Gastrocnemius medialis (tissue), 4 donors: Measurements from ENCODE around the gene C16orf92.

Experiments used
- CTCF ChIP-seq, 5 experiments: fragments of 450-650 bp in 3 of 5; fragments of 200-600 bp in 2 of 5; sonication (generic) in 2 of 5; IDR thresholded peaks in 4 of 5; conservative IDR thresholded peaks in 1 of 5; 1 replicate in 4 of 5; 2 replicates in 1 of 5; pipeline ENCODE4 v1.5.1; 2016 to 2019; ENCODE audit warnings: antibody characterized with exemption in 5 of 5, mild to moderate bottlenecking in 3 of 5, moderate library complexity in 3 of 5
- POLR2A ChIP-seq, 2 donors: fragments of 450-650 bp; IDR thresholded peaks; one replicate each; pipeline ENCODE4 v1.6.1; 2017; ENCODE audit warnings: antibody characterized with exemption in 2 of 2, mild to moderate bottlenecking in 2 of 2, moderate library complexity in 2 of 2

GRCh38 chr16:29975134-29975538 is 47.9 kb upstream of the C16orf92 start:
- TF ChIP-seq POLR2A (IDR thresholded peaks at IDR 0.05) (no peak), CTCF (IDR thresholded peaks at IDR 0.05 in 4 of 5, conservative IDR thresholded peaks at IDR 0.05 in 1 of 5) (no peak)
